OCI-LY7 (cell line): ENCODE results near the gene GRID1. TPM values are rescaled to one million over a fixed set of nuclear protein-coding genes. Genes with fewer than 3 reads are reported as not detected.

Source experiments
- BruUV-seq: library from RNA; stranded (reverse); fragments of 400-500 nt; replicated peaks from 2 replicates; lab custom pipeline; 2021; lab: Mats Ljungman, UMichigan
- CTCF ChIA-PET: fragments of 300-600 bp; sonication (Branson Sonifier 250); formaldehyde crosslinking; loops from one replicate; lab custom pipeline; 2022; ENCODE audit warnings: antibody characterized with exemption; ENCODE audit not compliant: unreplicated experiment; lab: Charles Lee
- POLR2A ChIA-PET: fragments of 300-600 bp; sonication (Branson Sonifier 250); formaldehyde crosslinking; loops from one replicate; lab custom pipeline; 2022; ENCODE audit warnings: antibody characterized with exemption; lab: Charles Lee
- DNase-seq: peaks from one replicate; pipeline ENCODE4 v3.0.0-alpha.2; 2015; ENCODE audit warnings: low spot score
- H2AFZ ChIP-seq: fragments of 200-600 bp; sonication (generic), shearing (Covaris generic); 2 replicates; pipeline ENCODE4 v1.6.1; 2014; ENCODE audit warnings: mild to moderate bottlenecking, antibody characterized with exemption, low read length, moderate library complexity
- H3K27ac ChIP-seq: fragments of 200-600 bp; sonication (generic); 2 replicates; pipeline ENCODE4 v1.5.1; 2014; ENCODE audit warnings: mixed run types, low read depth, mild to moderate bottlenecking, moderate library complexity, low read length, inconsistent platforms; ENCODE audit not compliant: poor library complexity, severe bottlenecking
- H3K36me3 ChIP-seq: fragments of 200-600 bp; sonication (generic); 2 replicates; pipeline ENCODE4 v1.6.1; 2014; ENCODE audit warnings: mild to moderate bottlenecking, antibody characterized with exemption, low read length, moderate library complexity, mixed read lengths; ENCODE audit not compliant: insufficient read depth
- H3K4me1 ChIP-seq: fragments of 200-600 bp; sonication (generic); 2 replicates; pipeline ENCODE4 v1.5.1; 2014; ENCODE audit warnings: mild to moderate bottlenecking, low read length; ENCODE audit not compliant: insufficient read depth, poor library complexity, severe bottlenecking
- H3K4me2 ChIP-seq: fragments of 200-600 bp; sonication (generic); 2 replicates; pipeline ENCODE4 v1.6.1; 2014; ENCODE audit warnings: mild to moderate bottlenecking, low read length
- H3K4me3 ChIP-seq: fragments of 200-600 bp; sonication (generic); 2 replicates; pipeline ENCODE4 v1.5.1; 2014; ENCODE audit warnings: mild to moderate bottlenecking, low read depth, low read length; ENCODE audit not compliant: poor library complexity, severe bottlenecking
- H3K79me2 ChIP-seq: fragments of 200-600 bp; sonication (generic); 2 replicates; pipeline ENCODE4 v1.6.1; 2016; ENCODE audit warnings: low read depth, mild to moderate bottlenecking, low read length, moderate library complexity, mixed read lengths; ENCODE audit not compliant: insufficient read depth
- H3K9me2 ChIP-seq: fragments of 200-600 bp; sonication (generic); 2 replicates; pipeline ENCODE4 v1.6.1; 2016; ENCODE audit warnings: mild to moderate bottlenecking, low read length, mixed read lengths; ENCODE audit not compliant: insufficient read depth
- H3K9me3 ChIP-seq: fragments of 200-600 bp; sonication (generic); 2 replicates; pipeline ENCODE4 v1.6.1; 2014; ENCODE audit warnings: mild to moderate bottlenecking, mixed run types, low read length, mixed read lengths
- H4K20me1 ChIP-seq: fragments of 200-600 bp; sonication (generic); 2 replicates; pipeline ENCODE4 v1.6.1; 2014; ENCODE audit warnings: mild to moderate bottlenecking, antibody characterized with exemption, low read length, moderate library complexity, mixed read lengths; ENCODE audit not compliant: insufficient read depth
- EZH2phosphoT487 ChIP-seq: fragments of 200-600 bp; sonication (generic); IDR thresholded peaks from 2 replicates; pipeline ENCODE4 v1.6.1; 2018; ENCODE audit warnings: low read depth, borderline replicate concordance, mild to moderate bottlenecking, mixed run types, antibody characterized with exemption, low read length, moderate library complexity, mixed read lengths
- intact Hi-C: fragments of 100-400 bp; cut with micrococcal nuclease; formaldehyde crosslinking; loops from one replicate; pipeline ENCODE4 v1.10.0; 2022; ENCODE audit not compliant: unreplicated experiment
- total RNA-seq, 2 experiments: library from RNA; depleted of rRNA in 1 of 2; stranded (reverse); fragments of >200 nt in 1 of 2; shearing (Covaris generic) in 1 of 2; gene quantifications; 2 replicates each; pipeline ENCODE4 v1.2.3, GENCODE V29; 2014 to 2022
- TF ChIP-seq, protein P1 (sequence below): fragments of 200-600 bp; sonication (generic); conservative IDR thresholded peaks from 2 replicates; pipeline ENCODE4 v1.5.1; 2014; ENCODE audit warnings: mild to moderate bottlenecking, antibody characterized with exemption, low read length, moderate library complexity, mixed read lengths

Gene GRID1
- total RNA-seq, 2 experiments from 2014 or later = 1.6 to 3.7 TPM

DNA sequence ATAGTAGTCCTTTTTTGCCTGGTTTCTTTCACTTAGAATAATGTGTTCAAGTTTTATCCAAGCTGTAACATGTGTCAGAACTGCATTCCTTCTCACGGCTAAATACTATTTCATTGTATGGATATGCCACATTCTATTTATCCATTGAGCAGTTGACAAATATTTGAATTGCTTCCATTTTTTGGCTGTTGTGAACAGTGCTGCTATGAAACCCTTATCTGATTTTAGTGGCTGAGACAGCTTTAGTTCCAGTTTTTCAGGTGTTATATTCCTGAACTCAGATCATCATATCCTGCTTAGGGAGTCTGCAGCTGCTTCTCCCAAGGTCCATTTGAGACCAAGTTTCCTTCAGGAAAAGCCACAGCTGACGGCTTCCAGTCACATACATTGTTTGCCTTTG, 339.2 kb downstream of the GRID1 start:
- no peak overlapping the region for H3K27ac ChIP-seq
- no peak overlapping the region for H3K4me2 ChIP-seq
- no peaks in the 10 kb centered on the region for H3K9me2 ChIP-seq
- no peak overlapping the region for H2AFZ ChIP-seq
- no peaks in the 10 kb centered on the region for H3K36me3 ChIP-seq
- CTCF ChIA-PET = no interaction called here
- TF ChIP-seq EZH2phosphoT487 = no peak
- TF ChIP-seq, protein P1, sequence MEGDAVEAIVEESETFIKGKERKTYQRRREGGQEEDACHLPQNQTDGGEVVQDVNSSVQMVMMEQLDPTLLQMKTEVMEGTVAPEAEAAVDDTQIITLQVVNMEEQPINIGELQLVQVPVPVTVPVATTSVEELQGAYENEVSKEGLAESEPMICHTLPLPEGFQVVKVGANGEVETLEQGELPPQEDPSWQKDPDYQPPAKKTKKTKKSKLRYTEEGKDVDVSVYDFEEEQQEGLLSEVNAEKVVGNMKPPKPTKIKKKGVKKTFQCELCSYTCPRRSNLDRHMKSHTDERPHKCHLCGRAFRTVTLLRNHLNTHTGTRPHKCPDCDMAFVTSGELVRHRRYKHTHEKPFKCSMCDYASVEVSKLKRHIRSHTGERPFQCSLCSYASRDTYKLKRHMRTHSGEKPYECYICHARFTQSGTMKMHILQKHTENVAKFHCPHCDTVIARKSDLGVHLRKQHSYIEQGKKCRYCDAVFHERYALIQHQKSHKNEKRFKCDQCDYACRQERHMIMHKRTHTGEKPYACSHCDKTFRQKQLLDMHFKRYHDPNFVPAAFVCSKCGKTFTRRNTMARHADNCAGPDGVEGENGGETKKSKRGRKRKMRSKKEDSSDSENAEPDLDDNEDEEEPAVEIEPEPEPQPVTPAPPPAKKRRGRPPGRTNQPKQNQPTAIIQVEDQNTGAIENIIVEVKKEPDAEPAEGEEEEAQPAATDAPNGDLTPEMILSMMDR = no peak
- H3K4me3 ChIP-seq = no peak overlapping the region
- no peaks in the 10 kb centered on the region for H3K9me3 ChIP-seq
- intact Hi-C loops = no loop called here
- no peaks in the 10 kb centered on the region for H3K79me2 ChIP-seq
- DNase-seq = no peak
- H4K20me1 ChIP-seq = no peaks in the 10 kb centered on the region
- POLR2A ChIA-PET = no interaction called here
- BruUV-seq = no TSS peak
- H3K4me1 ChIP-seq = no peaks in the 10 kb centered on the region

DNA sequence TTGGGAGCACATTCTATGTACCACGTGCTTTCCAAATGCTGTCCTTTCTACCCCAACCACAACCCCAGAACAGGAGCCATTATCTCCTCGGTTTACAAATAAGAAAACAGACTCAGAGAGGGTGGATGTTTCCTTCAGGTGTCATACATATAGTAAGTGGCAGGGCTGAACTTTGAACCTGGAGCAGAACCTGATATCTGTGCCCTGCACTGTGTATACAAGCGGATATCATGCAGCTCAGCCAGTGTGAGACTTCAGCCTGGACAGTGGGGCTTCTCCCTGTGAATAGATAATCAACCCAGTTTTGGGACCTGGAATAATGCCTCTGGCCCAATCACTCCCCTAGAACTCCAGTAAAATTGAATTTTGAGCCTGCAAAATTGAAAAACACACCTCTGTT, 341.1 kb downstream of the GRID1 start:
- POLR2A ChIA-PET = no interaction called here
- intact Hi-C loops = no loop called here

DNA sequence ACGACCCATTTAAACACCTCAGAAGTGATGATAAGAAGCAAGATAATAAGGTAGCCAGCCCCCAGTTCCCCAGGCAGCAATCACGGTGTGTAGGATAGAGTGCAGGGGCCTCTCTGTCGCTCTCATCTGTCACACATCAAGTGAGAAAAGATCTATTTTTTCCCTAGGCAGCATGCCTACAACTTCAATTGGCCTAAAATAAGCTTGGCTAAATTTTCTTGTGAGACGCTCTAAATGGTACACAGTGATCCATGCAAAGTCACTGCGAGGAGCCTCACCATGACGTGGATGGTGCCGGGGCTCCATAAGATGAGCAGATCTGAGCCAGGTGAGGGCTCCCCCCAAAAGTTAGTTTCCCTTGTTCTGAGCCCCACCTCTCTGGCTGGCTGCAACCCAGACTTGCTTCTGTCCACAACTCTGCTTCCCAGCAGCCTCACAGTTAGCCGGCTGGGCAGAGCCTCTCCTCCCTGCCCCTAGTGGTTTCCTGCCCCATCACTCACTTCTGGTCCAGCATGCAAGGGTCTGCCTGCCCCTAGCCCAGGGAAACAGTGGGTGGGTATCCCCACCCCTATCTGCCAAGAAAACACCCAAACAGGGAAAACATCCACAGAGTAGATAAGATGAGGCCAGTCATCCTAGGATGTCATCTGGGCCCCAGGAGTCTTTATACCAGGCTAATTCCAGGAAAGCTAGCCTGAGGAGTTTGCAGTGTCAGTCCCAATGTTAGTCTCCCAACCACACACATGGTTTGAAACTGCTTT, 342.1 kb downstream of the GRID1 start:
- no peak overlapping the region for H2AFZ ChIP-seq
- no peaks in the 10 kb centered on the region for H3K9me2 ChIP-seq
- intact Hi-C loops = no loop called here
- no peak for DNase-seq
- no peak overlapping the region for H3K4me2 ChIP-seq
- no peaks in the 10 kb centered on the region for H3K36me3 ChIP-seq
- H3K4me1 ChIP-seq = peaks cover 13% of the 10 kb centered on the region
- TF ChIP-seq, protein P1 = no peak
- TF ChIP-seq EZH2phosphoT487 = no peak
- H4K20me1 ChIP-seq = no peaks in the 10 kb centered on the region
- no TSS peak for BruUV-seq
- ChIA-PET POLR2A (no interaction called here), CTCF (no interaction called here)
- no peaks in the 10 kb centered on the region for H3K9me3 ChIP-seq
- no peak overlapping the region for H3K27ac ChIP-seq
- no peaks in the 10 kb centered on the region for H3K79me2 ChIP-seq
- H3K4me3 ChIP-seq = no peak overlapping the region

More for the DNA sequence above, 341.1 kb downstream of the GRID1 start:
- no peak for TF ChIP-seq EZH2phosphoT487
- TF ChIP-seq, protein P1 = no peak
- no TSS peak for BruUV-seq
- no peaks in the 10 kb centered on the region for H3K9me3 ChIP-seq
- H3K36me3 ChIP-seq = no peaks in the 10 kb centered on the region
- CTCF ChIA-PET = no interaction called here
- DNase-seq = no peak
- no peak overlapping the region for H3K4me3 ChIP-seq
- H4K20me1 ChIP-seq = no peaks in the 10 kb centered on the region
- H3K4me1 ChIP-seq = peaks cover 3% of the 10 kb centered on the region
- H3K9me2 ChIP-seq = no peaks in the 10 kb centered on the region
- H3K4me2 ChIP-seq = no peak overlapping the region
- H2AFZ ChIP-seq = no peak overlapping the region
- H3K79me2 ChIP-seq = no peaks in the 10 kb centered on the region
- H3K27ac ChIP-seq = no peak overlapping the region
